PFSK-1 (cell line): ENCODE results near the gene EIF4E1B.

ENCODE experiments used
- FOXP2 ChIP-seq: optimal IDR thresholded peaks from 2 replicates; pipeline ENCODE3; 2011; ENCODE audit warnings: borderline replicate concordance, control low read depth, inconsistent platforms; ENCODE audit not compliant: insufficient read depth; ENCODE audit errors: extremely low read length, extremely low read depth
- POLR2AphosphoS5 ChIP-seq: IDR thresholded peaks from 2 replicates; pipeline ENCODE4 v1.6.1; 2012; ENCODE audit warnings: low read depth, mild to moderate bottlenecking, control low read depth, low read length, moderate library complexity
- REST ChIP-seq, 2 experiments: IDR thresholded peaks; 2 replicates each; pipeline versions ENCODE4 v1.6.1 to v1.8.0; 2011 to 2012; ENCODE audit warnings: low read depth in 2 of 2, low read length in 2 of 2, control low read depth in 1 of 2, inconsistent platforms in 1 of 2, mild to moderate bottlenecking in 1 of 2, moderate library complexity in 1 of 2; ENCODE audit not compliant: insufficient read depth in 1 of 2
- SIN3A ChIP-seq: IDR thresholded peaks from 2 replicates; pipeline ENCODE4 v1.6.1; 2012; ENCODE audit warnings: mild to moderate bottlenecking, low read length, moderate library complexity, borderline replicate concordance; ENCODE audit not compliant: insufficient read depth
- TAF1 ChIP-seq: IDR thresholded peaks from 2 replicates; pipeline ENCODE4 v1.6.1; 2012; ENCODE audit warnings: low read length, control low read depth, borderline replicate concordance; ENCODE audit not compliant: insufficient read depth

- TF ChIP-seq REST (IDR thresholded peaks at IDR 0.05; ENCODE audit: insufficient read depth in 1 of 2, low read depth in 2 of 2, low read length in 2 of 2) (no peak), POLR2AphosphoS5 (no peak), FOXP2 (no peak), TAF1 (no peak), SIN3A (no peak)
Observed at GRCh38 chr5:176639981-176640380, 9.5 kb downstream of the EIF4E1B start.
